GM12878 (cell line): ENCODE measurements around the gene REEP5.

Experiments
- CHD1 ChIP-seq: IDR thresholded peaks from 2 replicates; pipeline ENCODE4 v1.6.1; 2012; ENCODE audit warnings: low read depth, low read length, improper control_type of control experiment
- CTCF ChIP-seq, 3 experiments: IDR thresholded peaks in 2 of 3; conservative IDR thresholded peaks in 1 of 3; 2 replicates each; pipeline ENCODE4 v1.5.1; 2011; ENCODE audit warnings: low read depth in 3 of 3, low read length in 3 of 3, mild to moderate bottlenecking in 3 of 3, control low read depth in 2 of 3, moderate library complexity in 2 of 3, inconsistent platforms in 1 of 3, mixed read lengths in 1 of 3; ENCODE audit not compliant: control insufficient read depth in 2 of 3, insufficient read depth in 1 of 3; ENCODE audit errors: extremely low read depth in 1 of 3
- ELK1 ChIP-seq: IDR thresholded peaks from 2 replicates; pipeline ENCODE4 v1.6.1; 2012; ENCODE audit warnings: low read depth, low read length, improper control_type of control experiment
- EZH2 ChIP-seq: IDR thresholded peaks from 2 replicates; pipeline ENCODE4 v1.6.1; 2012; ENCODE audit warnings: low read depth, mild to moderate bottlenecking, control low read depth, inconsistent platforms, low read length, borderline replicate concordance; ENCODE audit not compliant: control insufficient read depth
- IRF3 ChIP-seq: fragments of 450-650 bp; IDR thresholded peaks from 2 replicates; pipeline ENCODE4 v1.6.1; 2014; ENCODE audit warnings: mild to moderate bottlenecking
- JUND ChIP-seq: IDR thresholded peaks from 2 replicates; pipeline ENCODE4 v1.6.1; 2012; ENCODE audit warnings: low read depth, mild to moderate bottlenecking, low read length, improper control_type of control experiment, moderate library complexity
- MTA3 ChIP-seq: IDR thresholded peaks from 2 replicates; pipeline ENCODE4 v1.6.1; 2012; ENCODE audit warnings: low read length, inconsistent platforms, borderline replicate concordance
- POLR2A ChIP-seq: IDR thresholded peaks from 2 replicates; pipeline ENCODE4 v1.6.1; 2011; ENCODE audit warnings: low read depth, mild to moderate bottlenecking, low read length
- REST ChIP-seq: IDR thresholded peaks from 2 replicates; pipeline ENCODE4 v1.6.1; 2012; ENCODE audit warnings: mild to moderate bottlenecking, low read depth, low read length
- SRF ChIP-seq, 2 experiments: IDR thresholded peaks; 2 replicates each; pipeline ENCODE4 v1.6.1; 2011; ENCODE audit warnings: low read depth in 2 of 2, low read length in 2 of 2, mild to moderate bottlenecking in 1 of 2, moderate library complexity in 1 of 2
- TCF12 ChIP-seq: IDR thresholded peaks from 2 replicates; pipeline ENCODE4 v1.6.1; 2011; ENCODE audit warnings: low read depth, mild to moderate bottlenecking, low read length
- ZNF207 ChIP-seq: fragments of 450-650 bp; IDR thresholded peaks from 2 replicates; pipeline ENCODE4 v1.6.1; 2014; ENCODE audit warnings: antibody characterized with exemption, mild to moderate bottlenecking, borderline replicate concordance
- ZNF384 ChIP-seq: IDR thresholded peaks from 2 replicates; pipeline ENCODE4 v1.6.1; 2012; ENCODE audit warnings: low read depth, mild to moderate bottlenecking, low read length, improper control_type of control experiment, borderline replicate concordance

- TF ChIP-seq CTCF (IDR thresholded peaks at IDR 0.05 in 2 of 3, conservative IDR thresholded peaks at IDR 0.05 in 1 of 3; ENCODE audit: control insufficient read depth in 2 of 3, extremely low read depth in 1 of 3, insufficient read depth in 1 of 3, low read depth in 3 of 3, low read length in 3 of 3) (no peak), SRF (IDR thresholded peaks at IDR 0.05; ENCODE audit: low read depth in 2 of 2, low read length in 2 of 2) (no peak), JUND (no peak), EZH2 (no peak), CHD1 (no peak), POLR2A (no peak), REST (no peak), IRF3 (no peak), MTA3 (no peak), ZNF207 (no peak), ELK1 (no peak), ZNF384 (no peak), TCF12 (no peak)
Observed at GRCh38 chr5:112908854-112909253, 13.2 kb downstream of the REEP5 start.
